HG03571 (cell line): Measurements from ENCODE around the gene SMOC2.

Source experiments
- ATAC-seq: cut with Tn5 transposase; IDR thresholded peaks from one replicate; pipeline ENCODE4 v1.9.1; 2021; ENCODE audit not compliant: unreplicated experiment

SMOC2 gene

DNA sequence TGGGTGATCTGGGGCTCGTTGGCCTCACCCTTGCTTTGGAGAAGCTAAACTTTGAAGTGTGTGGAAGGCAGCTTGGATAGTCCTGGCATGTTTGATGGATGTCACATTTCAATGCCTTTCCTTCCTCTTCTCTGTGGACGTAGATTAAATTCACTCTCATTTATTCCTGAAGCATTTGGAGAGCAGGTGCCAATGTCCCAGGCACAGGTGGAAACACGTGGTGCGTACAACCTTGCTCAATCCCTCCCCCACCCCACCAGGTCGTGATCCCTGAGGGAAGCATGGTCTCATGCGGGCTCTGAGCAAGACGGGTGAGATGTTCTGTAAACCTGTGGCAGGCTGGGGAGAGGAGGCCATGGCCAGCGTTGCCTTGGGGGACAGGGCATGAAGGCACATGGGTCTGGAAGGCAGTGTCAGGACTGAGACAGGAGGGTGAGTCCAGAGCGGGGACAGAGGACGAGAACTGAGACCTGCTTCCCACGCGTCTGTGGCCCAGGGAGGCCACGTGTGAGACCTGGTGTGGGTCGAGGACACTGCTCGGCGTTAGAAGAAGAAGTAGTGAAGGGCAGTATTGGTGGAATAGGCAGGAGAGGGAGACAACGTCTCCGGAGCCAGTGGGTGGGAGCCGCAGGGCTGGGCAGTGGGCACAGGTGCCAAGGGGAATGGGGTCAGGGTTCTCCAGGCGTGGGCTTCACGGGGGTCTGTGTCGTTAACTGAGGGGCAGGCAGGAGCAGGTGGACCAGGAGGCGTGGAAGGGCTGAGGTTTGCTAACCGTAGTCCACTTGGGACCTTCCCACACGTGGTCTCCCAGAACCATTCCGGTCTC lies 34.4 kb downstream of the SMOC2 start:
- ATAC-seq: no peak

DNA sequence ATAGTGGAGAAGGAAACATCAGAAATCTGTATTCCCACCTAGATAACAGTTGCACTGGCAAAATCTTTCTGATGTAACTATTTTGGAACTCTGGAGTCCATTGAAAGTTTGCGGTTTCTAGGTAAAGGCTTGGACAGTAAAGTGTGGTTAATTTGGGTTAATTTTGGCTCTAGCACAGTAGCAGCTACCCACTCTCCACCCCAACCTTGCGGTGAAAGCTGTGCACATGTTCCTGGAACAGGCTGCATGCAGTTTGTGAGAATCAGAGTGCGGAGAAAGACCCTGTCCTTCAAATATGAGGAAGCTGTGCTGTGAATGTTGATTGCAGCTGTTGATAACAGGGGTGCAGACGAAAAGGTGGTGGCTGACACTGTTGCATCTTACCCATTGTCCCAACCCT lies 38.4 kb downstream of the SMOC2 start:
- ATAC-seq: no peak

GRCh38 chr6:168480481-168480880 lies 39.5 kb downstream of the SMOC2 start:
- no peak for ATAC-seq

DNA sequence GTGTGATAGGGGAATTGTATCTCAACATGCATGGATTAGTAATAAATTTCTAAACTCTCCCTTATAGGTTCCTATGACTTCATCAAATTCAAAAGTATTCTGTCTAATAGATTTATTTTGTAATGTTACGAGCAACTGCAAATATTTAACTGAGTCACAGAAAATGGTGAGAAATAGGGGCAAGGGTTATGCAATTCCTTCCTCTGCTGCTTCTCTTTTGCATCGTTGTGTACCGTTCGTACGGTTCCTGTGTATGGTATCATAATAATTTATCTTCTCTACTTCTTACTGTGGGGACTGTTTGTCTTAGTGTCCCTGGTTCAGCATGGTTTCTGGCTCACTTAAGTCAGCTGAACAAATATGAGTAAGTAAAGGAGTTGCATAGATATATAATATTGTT lies 44.8 kb downstream of the SMOC2 start:
- no peak for ATAC-seq

GRCh38 chr6:168490757-168491156 lies 49.8 kb downstream of the SMOC2 start:
- ATAC-seq: no peak

- no peak for ATAC-seq
Measured at GRCh38 chr6:168493976-168494375, 53.0 kb downstream of the SMOC2 start.

- ATAC-seq: no peak
Measured at GRCh38 chr6:168494726-168495125, 53.7 kb downstream of the SMOC2 start.

DNA sequence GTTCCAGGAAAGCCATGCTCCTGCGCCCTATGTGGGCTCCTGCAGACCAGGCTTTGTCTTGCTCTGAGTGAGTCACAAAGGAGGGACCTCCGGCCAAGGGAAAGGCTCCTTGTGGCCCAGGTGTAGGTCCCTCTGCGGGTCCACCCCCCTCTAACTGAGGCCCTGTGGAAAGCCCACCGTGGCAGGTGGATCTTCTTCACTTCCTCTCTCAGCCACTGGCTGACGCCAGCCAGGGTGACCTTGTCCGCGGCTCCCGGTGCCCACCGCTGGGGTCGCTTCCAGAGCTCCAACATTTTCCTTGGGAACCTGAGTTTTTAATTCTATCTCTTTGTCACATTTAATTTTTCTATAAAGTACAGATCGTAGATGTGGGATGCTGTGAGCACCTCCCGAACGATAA lies 54.1 kb downstream of the SMOC2 start:
- no peak for ATAC-seq

DNA sequence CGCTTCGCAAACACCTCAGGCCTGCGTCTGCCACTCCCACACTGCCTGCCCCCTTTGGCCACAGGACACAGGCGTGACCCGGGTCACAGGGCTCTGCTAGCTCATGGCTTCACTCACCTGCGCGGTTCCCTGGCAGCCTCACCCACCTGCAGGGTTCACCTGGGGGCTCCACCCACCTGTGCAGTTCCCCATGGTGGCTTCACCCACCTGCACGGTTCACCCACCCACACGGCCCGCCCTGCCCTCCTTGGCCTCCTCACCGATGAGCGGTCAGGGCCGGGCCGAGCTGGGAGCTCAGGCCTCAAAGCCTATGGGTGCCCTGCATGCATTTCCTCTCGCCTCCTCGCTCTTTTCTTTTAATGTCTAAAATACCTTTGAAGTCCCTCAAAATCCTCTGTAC lies 54.7 kb downstream of the SMOC2 start:
- no peak for ATAC-seq

- ATAC-seq: no peak
Measured at GRCh38 chr6:168496139-168496996, 55.4 kb downstream of the SMOC2 start.

DNA sequence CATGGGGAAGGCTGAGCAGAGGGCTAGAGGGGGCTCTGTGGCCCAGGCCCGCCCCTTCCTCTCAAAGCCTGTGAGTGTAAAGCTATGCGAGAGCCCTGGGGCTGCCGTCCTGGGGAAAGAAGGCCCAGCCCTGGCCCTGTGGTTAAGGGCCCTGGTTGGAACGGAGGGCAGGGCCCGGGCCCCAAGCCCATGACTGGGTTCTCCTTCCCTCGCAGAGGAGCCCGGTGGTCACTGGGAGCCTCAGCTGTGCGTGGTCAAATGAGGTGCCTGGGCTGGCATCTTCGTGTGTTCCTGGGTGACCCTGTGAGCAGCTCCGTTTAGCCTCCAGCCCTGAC lies 56.0 kb downstream of the SMOC2 start:
- no peak for ATAC-seq

DNA sequence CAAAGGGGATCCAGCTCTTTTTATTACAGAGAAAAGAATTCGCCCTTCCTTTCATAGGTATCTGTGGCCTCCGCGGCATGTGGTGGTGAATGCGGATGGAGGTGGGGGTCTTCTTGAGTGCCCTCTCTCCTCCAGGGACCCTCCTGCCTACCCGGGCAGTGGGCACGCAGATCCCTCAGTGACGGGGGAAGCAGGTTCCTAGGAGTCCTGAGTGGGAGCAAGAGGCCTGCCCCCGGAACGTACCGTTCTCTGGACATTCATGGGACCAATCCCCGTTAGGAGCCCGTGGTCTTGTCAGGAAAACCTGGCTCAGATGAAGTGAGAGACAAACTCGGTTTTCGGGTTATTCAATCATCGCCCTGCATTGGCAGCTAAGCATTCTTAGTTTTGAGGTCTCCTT lies 56.4 kb downstream of the SMOC2 start:
- ATAC-seq: no peak

- no peak for ATAC-seq
Measured at GRCh38 chr6:168498161-168498843, 57.3 kb downstream of the SMOC2 start.

GRCh38 chr6:168499045-168499650 lies 58.2 kb downstream of the SMOC2 start:
- ATAC-seq: no peak

DNA sequence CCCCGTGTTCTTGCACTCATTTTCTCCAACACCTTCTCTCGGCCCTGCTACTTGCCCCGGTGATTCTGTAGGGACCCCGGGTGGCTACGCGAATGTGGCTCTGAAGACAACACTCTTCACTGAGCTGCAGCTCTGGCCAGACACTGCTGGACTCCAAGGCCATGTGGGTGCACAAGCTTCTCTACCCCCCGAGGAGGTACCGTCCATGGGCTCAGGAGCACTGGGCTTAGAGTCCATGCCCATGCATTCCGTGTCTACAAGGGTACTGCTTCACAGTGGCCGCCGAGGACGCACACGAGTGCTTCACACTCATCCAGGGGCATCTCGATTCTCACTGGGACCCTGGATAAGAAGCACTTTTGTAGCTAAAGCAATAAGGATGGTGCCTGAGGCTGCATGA lies 59.5 kb downstream of the SMOC2 start:
- ATAC-seq: no peak

GRCh38 chr6:168501561-168501960 lies 60.6 kb downstream of the SMOC2 start:
- no peak for ATAC-seq

DNA sequence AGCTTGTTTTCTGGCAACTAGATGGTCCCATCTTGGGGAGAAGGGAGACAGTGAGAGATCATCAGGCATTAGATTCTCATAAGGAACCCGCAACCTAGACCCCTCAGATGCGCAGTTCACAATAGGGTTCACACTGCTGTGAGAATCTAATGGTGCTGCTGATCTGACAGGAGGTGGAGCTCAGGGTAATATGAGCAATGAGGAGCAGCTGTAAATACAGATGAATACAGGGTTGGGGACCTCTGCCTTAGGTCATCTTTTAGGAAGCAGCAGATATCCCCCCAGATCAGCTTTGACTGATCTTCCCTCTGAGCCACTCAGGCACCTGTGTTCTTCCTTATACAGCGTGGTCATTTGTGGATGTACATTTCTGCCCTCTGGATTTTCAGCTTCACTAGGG lies 63.4 kb downstream of the SMOC2 start:
- ATAC-seq: no peak

GRCh38 chr6:168506460-168506859 lies 65.5 kb downstream of the SMOC2 start:
- ATAC-seq: no peak

DNA sequence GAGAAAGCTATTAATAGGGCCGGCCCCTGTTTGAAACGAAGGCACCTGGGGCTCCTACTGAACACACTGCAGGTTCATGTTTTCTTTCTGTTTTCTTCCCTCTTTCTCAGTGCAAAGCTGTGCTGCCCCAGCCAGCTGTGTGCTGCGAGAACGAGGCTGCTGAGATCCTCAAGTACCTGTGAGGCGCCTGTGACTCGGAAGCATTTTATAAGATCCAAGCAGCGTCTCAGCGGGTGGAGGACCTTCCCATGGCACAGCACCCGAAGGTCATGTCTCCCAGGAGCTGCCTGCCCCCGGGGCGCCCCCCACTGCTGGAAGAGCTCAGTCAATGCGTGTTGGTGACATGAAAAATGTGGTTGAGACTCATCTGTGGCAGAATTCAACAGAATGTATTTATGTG lies 66.3 kb downstream of the SMOC2 start:
- ATAC-seq: no peak

- no peak for ATAC-seq
Measured at GRCh38 chr6:168507730-168508129, 66.7 kb downstream of the SMOC2 start.

DNA sequence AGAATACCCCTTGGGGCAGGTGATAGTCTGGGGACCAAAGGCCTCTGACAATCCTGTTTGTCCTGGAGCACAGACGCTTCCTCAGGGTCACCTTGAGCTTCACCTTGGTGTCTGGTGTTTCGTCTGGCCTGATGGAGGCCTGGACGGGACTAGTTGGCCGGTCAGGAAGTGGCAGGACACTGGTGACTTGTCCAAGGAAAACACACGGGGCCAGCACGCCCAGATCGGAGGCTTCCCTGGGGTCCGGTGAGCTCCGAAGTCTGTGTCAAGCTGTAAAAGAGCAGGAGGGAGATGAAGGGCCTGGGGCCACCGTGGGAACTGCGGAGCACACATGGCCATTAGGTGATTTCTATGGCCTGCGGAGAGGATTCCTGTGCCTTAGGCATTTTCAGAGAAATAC lies 67.9 kb downstream of the SMOC2 start:
- ATAC-seq: no peak
